ENCODE measurements around the gene CLSTN2. TPM values are rescaled to one million over a fixed set of nuclear protein-coding genes. Genes with fewer than 3 reads are reported as not detected.

CLSTN2 gene
- total RNA-seq, 1 experiment from 2014 or later, result not detected

DNA sequence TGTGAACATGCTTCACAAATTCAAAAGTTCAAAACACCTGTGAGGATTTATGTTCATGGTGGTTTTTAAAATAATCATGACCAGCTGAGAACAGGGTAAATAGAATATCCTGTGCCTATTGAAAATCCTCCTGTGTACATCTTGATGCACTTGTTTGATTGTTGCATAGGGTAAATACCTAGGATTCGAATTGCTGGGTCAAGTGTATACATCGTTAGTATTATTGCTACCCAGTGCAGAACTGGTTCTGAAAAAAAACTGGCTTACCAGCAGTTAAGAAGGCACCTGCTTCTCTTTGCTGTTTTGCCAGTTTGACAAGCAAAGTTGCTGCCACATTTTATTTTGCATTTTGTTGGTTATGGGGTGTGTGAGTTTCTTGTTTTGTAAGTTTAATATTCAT lies 272.6 kb downstream of the CLSTN2 start:
- no peaks in the 10 kb centered on the region for H3K36me3 ChIP-seq (ENCODE audit: insufficient read depth, low read length)
- H3K27ac ChIP-seq (ENCODE audit: low read length), result no peak overlapping the region
- H3K4me1 ChIP-seq (ENCODE audit: low read length), result no peaks in the 10 kb centered on the region
- no peaks in the 10 kb centered on the region for H3K9me2 ChIP-seq (replicated peaks; ENCODE audit: insufficient read depth, low read length)
- H2AFZ ChIP-seq (ENCODE audit: low read length), result no peak overlapping the region
- no peak overlapping the region for H3K4me2 ChIP-seq (ENCODE audit: low read depth, low read length, poor library complexity, severe bottlenecking)
- no peaks in the 10 kb centered on the region for H3K79me2 ChIP-seq (ENCODE audit: low read length)
- H3K4me3 ChIP-seq (ENCODE audit: low read length), result no peak overlapping the region
- no peaks in the 10 kb centered on the region for H3K9me3 ChIP-seq (ENCODE audit: low read length)
- no peaks in the 10 kb centered on the region for H3K27me3 ChIP-seq (ENCODE audit: low read length)
- no peaks in the 10 kb centered on the region for H4K20me1 ChIP-seq (ENCODE audit: insufficient read depth, low read depth, low read length)
- H3K9ac ChIP-seq (ENCODE audit: low read length), result no peak overlapping the region
- DNase-seq, result no peak

DNA sequence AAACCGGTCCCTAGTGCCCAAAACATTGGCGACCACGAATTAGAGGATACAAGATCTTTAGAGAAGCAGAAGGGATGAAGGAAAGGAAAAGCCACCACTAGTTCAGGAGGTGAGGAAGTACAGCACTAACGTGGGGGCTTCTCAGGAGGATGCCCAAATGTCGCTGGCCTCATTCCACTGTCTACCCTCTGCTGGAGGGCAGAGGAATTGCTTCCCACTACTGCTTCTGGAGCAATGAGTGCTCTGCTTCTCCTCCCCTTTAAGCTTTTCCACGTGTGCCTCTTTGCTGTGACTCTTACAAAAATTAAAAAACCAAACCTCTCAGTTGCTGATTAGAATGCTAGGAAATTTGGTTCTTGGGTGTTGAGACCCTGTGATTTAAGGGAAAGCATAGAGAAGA lies 281.3 kb downstream of the CLSTN2 start:
- no peak overlapping the region for H3K9ac ChIP-seq (ENCODE audit: low read length)
- no peaks in the 10 kb centered on the region for H3K9me2 ChIP-seq (replicated peaks; ENCODE audit: insufficient read depth, low read length)
- no peak overlapping the region for H3K27ac ChIP-seq (ENCODE audit: low read length)
- H3K79me2 ChIP-seq (ENCODE audit: low read length), result no peaks in the 10 kb centered on the region
- peak; percentile 78 for DNase-seq
- no peaks in the 10 kb centered on the region for H4K20me1 ChIP-seq (ENCODE audit: insufficient read depth, low read depth, low read length)
- H3K4me2 ChIP-seq (ENCODE audit: low read depth, low read length, poor library complexity, severe bottlenecking), result no peak overlapping the region
- H3K4me1 ChIP-seq (ENCODE audit: low read length), result no peaks in the 10 kb centered on the region
- H3K36me3 ChIP-seq (ENCODE audit: insufficient read depth, low read length), result no peaks in the 10 kb centered on the region
- no peak overlapping the region for H2AFZ ChIP-seq (ENCODE audit: low read length)
- no peaks in the 10 kb centered on the region for H3K27me3 ChIP-seq (ENCODE audit: low read length)
- no peaks in the 10 kb centered on the region for H3K9me3 ChIP-seq (ENCODE audit: low read length)
- H3K4me3 ChIP-seq (ENCODE audit: low read length), result no peak overlapping the region

DNA sequence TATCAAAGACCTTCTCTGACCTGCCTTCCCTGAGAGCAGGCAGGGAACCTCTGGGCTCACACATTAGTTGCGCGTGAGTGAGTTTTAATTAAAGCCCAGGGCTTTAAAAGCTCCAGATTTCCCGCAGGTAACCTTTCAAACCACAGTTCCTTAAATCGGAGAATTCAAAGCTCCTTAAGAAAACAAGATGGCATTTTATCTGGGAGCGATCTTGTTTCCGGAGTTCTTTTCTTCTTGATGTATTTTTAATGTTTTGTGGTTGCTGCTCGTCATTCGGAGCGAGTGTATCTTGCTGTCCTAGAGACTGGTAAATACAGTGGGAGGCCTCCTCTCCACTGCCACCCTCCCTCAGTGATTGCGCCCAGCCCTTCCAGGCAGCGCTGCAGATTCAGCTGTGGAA lies 284.3 kb downstream of the CLSTN2 start:
- H3K9me2 ChIP-seq (replicated peaks; ENCODE audit: insufficient read depth, low read length), result no peaks in the 10 kb centered on the region
- H3K9me3 ChIP-seq (ENCODE audit: low read length), result no peaks in the 10 kb centered on the region
- no peaks in the 10 kb centered on the region for H3K79me2 ChIP-seq (ENCODE audit: low read length)
- H3K4me2 ChIP-seq (ENCODE audit: low read depth, low read length, poor library complexity, severe bottlenecking), result no peak overlapping the region
- no peaks in the 10 kb centered on the region for H3K27me3 ChIP-seq (ENCODE audit: low read length)
- H3K27ac ChIP-seq (ENCODE audit: low read length), result no peak overlapping the region
- no peak for DNase-seq
- no peaks in the 10 kb centered on the region for H3K36me3 ChIP-seq (ENCODE audit: insufficient read depth, low read length)
- no peaks in the 10 kb centered on the region for H4K20me1 ChIP-seq (ENCODE audit: insufficient read depth, low read depth, low read length)
- no peak overlapping the region for H2AFZ ChIP-seq (ENCODE audit: low read length)
- no peak overlapping the region for H3K4me3 ChIP-seq (ENCODE audit: low read length)
- H3K4me1 ChIP-seq (ENCODE audit: low read length), result no peaks in the 10 kb centered on the region
- H3K9ac ChIP-seq (ENCODE audit: low read length), result no peak overlapping the region

DNA sequence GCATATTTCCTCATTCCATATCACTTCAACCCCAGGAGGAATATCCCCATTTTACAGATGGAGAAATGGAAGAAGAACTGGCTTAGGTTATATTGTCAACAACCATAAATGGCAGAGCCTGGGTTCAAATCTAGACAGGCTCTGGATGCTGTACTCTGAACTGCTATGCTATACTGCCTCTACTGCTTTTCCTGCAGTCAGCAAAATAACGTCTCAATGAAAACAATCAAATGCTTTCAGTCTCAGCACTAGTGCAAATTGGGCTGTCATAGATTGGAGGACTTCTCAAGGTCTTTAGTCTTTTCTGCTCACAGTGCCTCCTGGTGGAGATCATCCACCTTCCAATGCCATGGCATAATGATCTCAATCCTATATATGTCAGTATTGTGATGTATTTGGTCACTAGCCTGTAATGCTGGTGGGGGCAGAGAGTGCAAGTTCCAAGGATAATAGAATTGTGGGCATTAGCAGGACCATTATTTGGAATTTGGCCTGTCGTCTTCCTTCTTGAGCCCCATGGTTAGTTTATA lies 285.0 kb downstream of the CLSTN2 start:
- no peaks in the 10 kb centered on the region for H3K9me3 ChIP-seq (ENCODE audit: low read length)
- H3K27me3 ChIP-seq (ENCODE audit: low read length), result no peaks in the 10 kb centered on the region
- H3K9me2 ChIP-seq (replicated peaks; ENCODE audit: insufficient read depth, low read length), result no peaks in the 10 kb centered on the region
- H3K4me1 ChIP-seq (ENCODE audit: low read length), result no peaks in the 10 kb centered on the region
- H3K36me3 ChIP-seq (ENCODE audit: insufficient read depth, low read length), result no peaks in the 10 kb centered on the region
- H2AFZ ChIP-seq (ENCODE audit: low read length), result no peak overlapping the region
- H4K20me1 ChIP-seq (ENCODE audit: insufficient read depth, low read depth, low read length), result no peaks in the 10 kb centered on the region
- H3K4me2 ChIP-seq (ENCODE audit: low read depth, low read length, poor library complexity, severe bottlenecking), result no peak overlapping the region
- H3K27ac ChIP-seq (ENCODE audit: low read length), result no peak overlapping the region
- no peak overlapping the region for H3K4me3 ChIP-seq (ENCODE audit: low read length)
- no peaks in the 10 kb centered on the region for H3K79me2 ChIP-seq (ENCODE audit: low read length)
- no peak overlapping the region for H3K9ac ChIP-seq (ENCODE audit: low read length)
- peak; percentile 69 for DNase-seq

DNA sequence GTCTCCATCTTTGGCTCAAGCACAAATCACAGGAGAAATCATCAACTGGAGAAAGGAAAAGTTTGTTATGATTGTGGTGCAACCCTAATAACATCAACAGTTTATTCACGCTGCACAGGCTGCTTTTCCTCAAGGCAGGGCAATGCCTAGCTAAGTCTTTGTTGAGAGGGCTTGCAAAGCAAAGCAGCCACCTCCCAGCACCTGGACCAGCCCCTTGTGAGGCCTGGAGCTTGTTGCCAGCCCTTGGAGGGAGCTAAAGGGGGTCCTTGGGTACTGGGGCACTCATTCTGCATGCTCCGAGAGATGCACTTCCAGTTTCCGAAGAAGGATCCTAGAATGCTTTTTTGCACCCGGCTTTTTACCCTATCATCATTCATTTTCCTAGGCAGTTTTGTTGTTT lies 288.2 kb downstream of the CLSTN2 start:
- Histone ChIP-seq H3K9me3 (ENCODE audit: low read length) (no peaks in the 10 kb centered on the region), H3K79me2 (ENCODE audit: low read length) (no peaks in the 10 kb centered on the region), H2AFZ (ENCODE audit: low read length) (no peak overlapping the region), H3K4me3 (ENCODE audit: low read length) (no peak overlapping the region), H3K27me3 (ENCODE audit: low read length) (no peaks in the 10 kb centered on the region), H3K27ac (ENCODE audit: low read length) (no peak overlapping the region), H3K9me2 (replicated peaks; ENCODE audit: insufficient read depth, low read length) (no peaks in the 10 kb centered on the region), H3K4me2 (ENCODE audit: low read depth, low read length, poor library complexity, severe bottlenecking) (no peak overlapping the region), H3K4me1 (ENCODE audit: low read length) (peaks cover 7% of the 10 kb centered on the region), H3K9ac (ENCODE audit: low read length) (no peak overlapping the region), H4K20me1 (ENCODE audit: insufficient read depth, low read depth, low read length) (no peaks in the 10 kb centered on the region), H3K36me3 (ENCODE audit: insufficient read depth, low read length) (no peaks in the 10 kb centered on the region)
- DNase-seq, result no peak

DNA sequence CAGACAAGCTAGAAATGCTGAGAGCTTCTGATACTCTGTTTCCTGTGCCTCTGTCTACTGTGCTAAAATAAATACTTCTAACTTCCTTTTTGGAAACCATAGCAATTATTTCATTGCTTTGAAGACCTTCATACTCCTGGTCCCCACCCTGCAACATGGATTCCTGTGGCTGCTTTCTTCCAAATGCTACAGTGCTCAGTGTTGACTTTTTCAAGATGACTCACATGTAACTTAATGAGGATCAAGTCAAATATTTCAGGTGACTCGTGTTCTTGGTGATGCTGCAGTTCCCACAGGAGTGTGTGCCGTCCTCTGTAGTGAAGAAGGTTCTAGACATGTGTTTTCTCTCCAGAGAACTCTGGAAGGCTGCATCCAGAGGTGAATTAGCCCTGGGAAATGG lies 288.6 kb downstream of the CLSTN2 start:
- H3K4me2 ChIP-seq (ENCODE audit: low read depth, low read length, poor library complexity, severe bottlenecking), result no peak overlapping the region
- no peaks in the 10 kb centered on the region for H3K36me3 ChIP-seq (ENCODE audit: insufficient read depth, low read length)
- H4K20me1 ChIP-seq (ENCODE audit: insufficient read depth, low read depth, low read length), result no peaks in the 10 kb centered on the region
- no peak overlapping the region for H3K4me3 ChIP-seq (ENCODE audit: low read length)
- H3K4me1 ChIP-seq (ENCODE audit: low read length), result peaks cover 7% of the 10 kb centered on the region
- no peak for DNase-seq
- H3K27ac ChIP-seq (ENCODE audit: low read length), result no peak overlapping the region
- H3K9me3 ChIP-seq (ENCODE audit: low read length), result no peaks in the 10 kb centered on the region
- H2AFZ ChIP-seq (ENCODE audit: low read length), result no peak overlapping the region
- no peak overlapping the region for H3K9ac ChIP-seq (ENCODE audit: low read length)
- H3K27me3 ChIP-seq (ENCODE audit: low read length), result no peaks in the 10 kb centered on the region
- H3K9me2 ChIP-seq (replicated peaks; ENCODE audit: insufficient read depth, low read length), result no peaks in the 10 kb centered on the region
- no peaks in the 10 kb centered on the region for H3K79me2 ChIP-seq (ENCODE audit: low read length)

DNA sequence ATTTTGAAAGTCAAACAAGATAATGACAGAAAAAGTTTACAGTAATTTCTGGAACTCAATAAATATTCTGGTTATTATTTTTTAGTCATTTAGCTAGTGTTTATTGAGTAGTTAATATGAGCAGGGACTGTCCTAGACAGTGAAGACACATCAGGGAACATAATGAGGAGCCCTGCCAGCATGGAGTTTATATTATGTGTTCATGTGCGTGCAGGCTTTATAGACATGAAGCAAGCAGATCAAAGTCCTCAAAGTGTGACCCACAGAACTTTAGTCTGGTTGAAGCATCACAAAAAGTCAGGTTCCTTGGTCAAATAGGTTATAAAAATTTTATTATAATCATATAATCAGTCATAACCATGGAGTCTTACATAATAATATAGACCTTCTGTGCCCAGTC lies 289.3 kb downstream of the CLSTN2 start:
- Histone ChIP-seq H3K4me3 (ENCODE audit: low read length) (no peak overlapping the region), H3K27me3 (ENCODE audit: low read length) (no peaks in the 10 kb centered on the region), H3K9me2 (replicated peaks; ENCODE audit: insufficient read depth, low read length) (no peaks in the 10 kb centered on the region), H3K4me2 (ENCODE audit: low read depth, low read length, poor library complexity, severe bottlenecking) (no peak overlapping the region), H2AFZ (ENCODE audit: low read length) (no peak overlapping the region), H3K36me3 (ENCODE audit: insufficient read depth, low read length) (no peaks in the 10 kb centered on the region), H4K20me1 (ENCODE audit: insufficient read depth, low read depth, low read length) (no peaks in the 10 kb centered on the region), H3K9ac (ENCODE audit: low read length) (no peak overlapping the region), H3K27ac (ENCODE audit: low read length) (no peak overlapping the region), H3K4me1 (ENCODE audit: low read length) (peaks cover 7% of the 10 kb centered on the region), H3K9me3 (ENCODE audit: low read length) (no peaks in the 10 kb centered on the region), H3K79me2 (ENCODE audit: low read length) (no peaks in the 10 kb centered on the region)
- no peak for DNase-seq

DNA sequence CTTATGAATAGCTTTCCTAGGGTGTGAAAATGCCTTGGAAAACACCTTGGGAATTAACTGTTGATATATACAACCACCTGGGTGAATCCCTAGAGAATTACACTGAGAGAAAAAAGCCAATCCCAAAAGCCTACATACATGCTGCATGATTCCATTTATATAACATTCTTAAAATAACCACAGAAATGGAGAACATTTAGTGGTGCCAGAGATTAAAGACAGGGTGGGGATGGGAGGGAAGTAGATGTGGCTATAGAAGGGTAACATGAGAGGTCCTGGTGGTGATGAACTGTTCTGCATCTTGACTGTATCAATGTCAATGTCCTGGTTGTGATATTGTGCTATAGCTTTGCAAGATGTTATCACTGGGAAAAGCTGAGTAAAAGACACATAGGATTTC lies 291.0 kb downstream of the CLSTN2 start:
- Histone ChIP-seq H3K27me3 (ENCODE audit: low read length) (no peaks in the 10 kb centered on the region), H3K36me3 (ENCODE audit: insufficient read depth, low read length) (no peaks in the 10 kb centered on the region), H3K9me2 (replicated peaks; ENCODE audit: insufficient read depth, low read length) (no peaks in the 10 kb centered on the region), H3K9ac (ENCODE audit: low read length) (no peak overlapping the region), H4K20me1 (ENCODE audit: insufficient read depth, low read depth, low read length) (no peaks in the 10 kb centered on the region), H3K4me2 (ENCODE audit: low read depth, low read length, poor library complexity, severe bottlenecking) (no peak overlapping the region), H3K4me3 (ENCODE audit: low read length) (no peak overlapping the region), H2AFZ (ENCODE audit: low read length) (no peak overlapping the region), H3K79me2 (ENCODE audit: low read length) (no peaks in the 10 kb centered on the region), H3K9me3 (ENCODE audit: low read length) (no peaks in the 10 kb centered on the region), H3K27ac (ENCODE audit: low read length) (no peak overlapping the region), H3K4me1 (ENCODE audit: low read length) (peaks cover 7% of the 10 kb centered on the region)
- no peak for DNase-seq

DNA sequence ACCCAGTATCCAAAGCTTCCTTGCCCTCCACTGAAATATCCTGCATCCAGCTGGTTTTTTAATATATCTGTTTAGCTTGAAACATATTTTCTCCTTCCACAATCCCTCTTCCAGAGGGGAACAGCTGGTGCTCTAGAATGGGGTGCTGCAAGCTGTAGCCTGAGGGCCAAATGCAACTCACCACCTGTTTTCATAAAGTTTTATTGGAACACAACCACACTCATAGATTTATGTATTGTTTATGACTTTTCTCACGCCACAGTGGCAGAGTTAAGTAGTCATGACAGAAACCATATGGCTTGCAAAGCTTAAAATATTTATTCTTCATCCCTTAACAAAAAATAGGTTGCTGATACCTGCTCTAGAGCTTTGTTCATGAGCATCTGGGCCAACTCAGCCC lies 298.7 kb downstream of the CLSTN2 start:
- Histone ChIP-seq H3K9me2 (replicated peaks; ENCODE audit: insufficient read depth, low read length) (no peaks in the 10 kb centered on the region), H4K20me1 (ENCODE audit: insufficient read depth, low read depth, low read length) (no peaks in the 10 kb centered on the region), H3K9ac (ENCODE audit: low read length) (no peak overlapping the region), H3K4me3 (ENCODE audit: low read length) (no peak overlapping the region), H3K27ac (ENCODE audit: low read length) (no peak overlapping the region), H2AFZ (ENCODE audit: low read length) (no peak overlapping the region), H3K27me3 (ENCODE audit: low read length) (no peaks in the 10 kb centered on the region), H3K4me2 (ENCODE audit: low read depth, low read length, poor library complexity, severe bottlenecking) (no peak overlapping the region), H3K4me1 (ENCODE audit: low read length) (no peaks in the 10 kb centered on the region), H3K9me3 (ENCODE audit: low read length) (no peaks in the 10 kb centered on the region), H3K36me3 (ENCODE audit: insufficient read depth, low read length) (no peaks in the 10 kb centered on the region), H3K79me2 (ENCODE audit: low read length) (no peaks in the 10 kb centered on the region)
- no peak for DNase-seq
